Stimulated activated CD8-positive, alpha-beta memory T cell treated with anti-CD3 and anti-CD28 coated beads, Interleukin-12 subunit alpha, Interleukin-12 subunit beta, amount 100 ng/mL, for 1 hour (primary cell): ENCODE measurements around the gene PRLH.
"Not testable (repeated sequence)": the region's sequence is repeated elsewhere in the genome, so short reads cannot be mapped to it uniquely, and the experiment has no call there.

Experiments used
- DNase-seq: peaks from one replicate; pipeline ENCODE4 v3.0.0-alpha.2; 2020; ENCODE audit warnings: low read depth

PRLH gene

DNA sequence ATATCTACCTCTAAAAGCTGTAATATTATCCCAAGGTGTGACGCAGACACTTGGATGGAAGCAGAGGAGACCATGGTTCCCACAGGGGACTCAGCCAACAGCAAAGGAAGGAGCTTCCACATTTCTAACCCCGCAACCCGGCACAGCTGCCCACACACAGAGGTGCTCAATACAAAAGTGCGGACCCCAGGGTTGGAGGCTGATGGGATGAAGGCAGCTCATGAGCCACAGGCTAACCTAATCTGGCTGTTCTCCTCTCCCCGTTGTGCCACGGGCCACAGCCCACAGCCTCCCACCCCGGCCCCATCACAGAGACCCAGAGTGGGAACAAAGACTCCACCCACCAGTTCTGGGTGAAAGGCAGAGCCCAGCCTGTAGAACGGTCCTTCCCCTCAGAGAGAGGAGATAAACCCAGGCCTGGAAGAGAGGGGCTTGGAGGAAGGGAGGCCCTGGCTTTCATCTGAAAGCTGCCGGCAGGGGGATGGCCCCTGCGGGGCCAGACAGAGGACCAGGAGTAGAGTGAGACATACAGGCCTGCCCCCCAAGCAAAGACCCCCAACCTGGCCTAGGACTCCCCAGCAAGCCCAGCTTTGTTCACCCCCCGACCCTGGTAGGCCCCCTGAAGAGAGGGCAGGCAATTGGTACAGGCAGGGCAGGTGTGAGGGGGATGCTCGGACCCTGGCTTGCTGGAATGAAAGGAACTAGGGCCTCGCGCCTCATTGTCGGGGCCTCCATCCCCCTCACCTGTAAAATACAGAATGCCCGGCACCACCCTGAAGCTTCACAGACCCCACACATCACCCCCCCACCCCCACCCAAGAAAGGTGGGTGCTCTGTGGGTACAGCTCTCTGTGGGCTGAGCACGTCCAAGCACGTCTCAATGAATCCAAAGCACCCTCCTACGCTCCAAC, 17.3 kb downstream of the PRLH start:
- DNase-seq: no peak

DNA sequence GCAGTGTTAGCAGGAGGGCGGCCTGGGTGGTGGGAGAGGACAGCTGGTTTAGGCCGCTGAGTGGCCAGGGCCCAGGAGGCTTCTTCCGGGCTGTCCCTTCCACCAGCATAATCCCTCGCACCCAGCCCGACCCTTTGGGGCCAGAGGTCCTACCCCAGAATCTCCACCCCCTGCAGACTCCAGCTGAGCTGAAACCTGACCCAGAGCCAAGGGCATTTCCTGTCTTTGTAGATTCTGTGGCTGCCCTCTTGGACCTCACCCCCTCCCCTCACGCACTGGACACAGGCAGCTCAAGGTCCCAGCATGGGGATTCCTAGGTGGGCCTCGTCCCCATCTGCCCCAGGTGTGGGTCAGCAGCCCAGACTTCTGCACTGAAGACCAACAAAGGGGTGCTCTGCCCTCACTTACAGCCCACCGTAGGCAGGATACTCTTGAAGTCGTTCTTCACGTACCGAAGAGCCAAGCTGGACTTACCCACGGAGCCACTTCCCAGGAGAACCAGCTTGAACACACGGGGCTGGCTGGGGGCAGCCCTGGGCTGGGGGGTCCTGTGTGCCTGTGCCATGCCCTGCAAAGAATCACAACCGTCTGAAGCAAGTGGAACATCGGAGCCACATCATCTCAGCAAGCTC, 19.3 kb downstream of the PRLH start:
- DNase-seq: no peak

DNA sequence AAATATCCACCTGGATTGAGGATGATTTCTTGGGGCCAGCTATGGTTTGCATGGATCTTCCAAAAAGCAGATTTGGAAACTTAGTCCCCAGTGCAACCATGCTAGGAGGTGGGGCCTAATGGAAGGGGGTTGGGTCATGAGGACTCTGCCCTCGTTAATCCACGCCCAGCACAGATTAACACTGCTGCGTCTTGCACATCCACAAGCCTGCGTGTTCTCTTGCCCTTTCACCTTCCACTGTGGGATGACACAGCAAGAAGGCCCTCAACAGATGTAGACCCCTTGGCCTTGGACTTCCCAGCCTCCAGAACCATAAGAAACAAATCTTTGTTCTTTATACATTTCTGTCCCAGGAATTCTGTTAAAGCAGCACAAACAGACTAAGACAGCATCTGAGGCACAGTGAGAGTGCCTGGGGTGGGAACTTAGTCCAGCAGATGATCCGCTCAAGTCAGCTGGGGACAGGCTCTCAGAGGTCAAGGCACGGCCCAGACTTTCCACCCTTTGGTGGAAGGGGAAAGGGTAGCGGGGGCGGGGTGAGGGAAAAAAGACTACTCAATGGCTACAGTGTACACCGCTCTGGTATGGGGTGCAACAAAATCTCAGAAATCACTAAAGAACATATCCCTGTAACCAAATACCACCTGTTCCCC, 21.8 kb downstream of the PRLH start:
- no peak for DNase-seq

DNA sequence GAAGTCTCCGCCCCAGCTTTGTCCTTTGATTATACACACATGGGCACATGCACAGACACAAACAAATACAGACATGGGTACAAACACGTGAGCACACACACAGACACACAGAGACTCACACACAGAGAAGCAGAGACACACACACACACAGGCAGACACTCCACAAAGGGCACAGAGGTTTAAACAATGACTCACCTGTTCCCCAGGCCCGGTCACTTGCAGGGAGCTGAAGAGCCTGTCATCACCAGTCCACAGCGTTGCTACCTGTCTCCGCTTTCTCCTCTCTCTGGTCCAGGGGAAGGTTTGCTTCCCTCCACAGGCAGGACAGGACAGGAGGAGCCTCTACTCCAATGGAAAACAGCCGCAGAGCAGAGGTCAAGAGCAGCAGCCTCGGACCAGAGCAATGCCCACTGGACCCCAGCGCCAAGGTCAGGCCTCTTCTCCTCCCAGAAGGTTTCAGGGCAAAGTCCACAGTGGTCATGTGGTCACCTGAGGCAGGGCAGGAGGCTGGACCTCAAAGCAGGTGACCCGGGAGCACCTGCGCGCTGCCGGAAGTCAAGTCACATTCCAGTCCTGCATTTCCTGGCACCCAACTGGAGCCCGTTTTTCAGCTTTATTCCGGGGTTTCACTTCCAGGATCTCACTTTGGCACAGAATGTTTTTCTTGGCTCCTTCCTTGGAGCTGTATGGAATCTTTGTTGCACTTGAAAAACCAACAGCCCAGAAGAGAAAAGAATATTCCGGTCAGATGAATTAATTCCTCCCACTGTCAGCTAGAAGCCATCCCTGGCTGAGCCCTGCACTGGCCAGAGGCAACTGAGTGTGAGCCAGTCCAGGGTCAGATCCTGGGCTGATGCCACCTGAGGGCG, 24.1 kb downstream of the PRLH start, which contains the start of gene RAB17:
RAB17 (minus strand) TSS at position 463 of the 869 bp plus-strand sequence. CDS start 4,580 bp downstream, outside the sequence.
- no peak for DNase-seq

DNA sequence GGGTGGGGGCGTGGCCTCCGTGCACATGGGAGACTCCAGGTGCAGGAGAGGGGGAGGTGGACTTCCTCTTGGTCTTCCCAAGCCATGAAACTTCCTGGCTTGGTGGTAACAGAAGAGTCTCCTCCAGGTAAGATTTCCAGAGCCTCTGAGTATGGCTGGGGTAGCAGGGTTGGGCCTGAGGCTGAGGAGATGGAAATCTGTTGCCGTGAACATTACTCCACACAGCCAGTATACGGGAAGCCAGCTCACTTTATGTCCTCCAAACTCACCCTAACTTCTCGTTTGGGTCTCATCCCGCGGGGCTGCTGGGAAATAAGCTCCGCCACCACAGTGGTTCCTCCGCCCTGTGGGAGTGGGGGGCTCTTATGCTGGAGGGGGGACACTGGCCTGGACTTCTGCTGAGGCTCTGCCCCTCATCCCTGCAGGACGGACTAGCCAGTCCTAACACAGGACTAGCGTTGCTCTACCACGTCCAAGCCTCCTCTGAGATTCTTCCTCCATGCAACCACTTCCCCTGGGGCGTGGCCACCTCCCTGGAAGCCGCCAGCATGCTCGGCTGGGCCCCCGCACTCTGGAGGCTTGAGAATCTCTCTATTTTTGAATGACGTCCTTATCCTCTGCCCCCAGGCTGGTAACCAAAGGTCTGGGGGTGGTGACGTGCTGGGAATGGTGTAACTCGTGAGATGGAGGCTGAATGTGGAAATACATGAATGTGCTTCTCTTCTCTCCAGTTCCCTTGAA, 24.9 kb downstream of the PRLH start:
- DNase-seq: no peak

DNA sequence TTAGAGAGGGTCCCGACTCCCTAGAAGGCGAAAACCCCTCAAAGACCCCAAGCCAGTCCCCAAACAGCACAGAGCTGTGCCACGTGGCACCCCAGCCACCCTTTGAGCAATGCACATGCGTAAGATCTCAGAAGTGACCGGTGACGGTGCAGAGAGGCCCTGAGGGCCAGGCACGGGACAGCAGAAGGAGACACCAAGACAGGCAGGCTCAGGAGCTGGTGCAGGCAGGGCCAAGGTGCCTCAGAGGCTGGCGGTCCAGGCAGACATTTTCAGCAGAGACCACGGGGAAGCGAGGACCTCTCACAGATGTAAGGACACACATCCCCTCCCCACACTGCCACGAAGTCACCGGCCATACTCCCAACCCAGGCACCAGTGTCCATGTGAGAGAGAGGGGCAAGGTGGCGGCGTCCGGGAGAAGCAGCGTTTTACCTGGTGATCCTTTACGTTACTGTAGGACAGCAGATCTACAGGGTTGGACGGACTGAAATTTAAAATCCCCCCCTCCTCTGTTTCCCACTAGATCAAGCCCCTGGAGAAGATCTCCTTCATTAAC, 26.1 kb downstream of the PRLH start:
- DNase-seq: no peak

DNA sequence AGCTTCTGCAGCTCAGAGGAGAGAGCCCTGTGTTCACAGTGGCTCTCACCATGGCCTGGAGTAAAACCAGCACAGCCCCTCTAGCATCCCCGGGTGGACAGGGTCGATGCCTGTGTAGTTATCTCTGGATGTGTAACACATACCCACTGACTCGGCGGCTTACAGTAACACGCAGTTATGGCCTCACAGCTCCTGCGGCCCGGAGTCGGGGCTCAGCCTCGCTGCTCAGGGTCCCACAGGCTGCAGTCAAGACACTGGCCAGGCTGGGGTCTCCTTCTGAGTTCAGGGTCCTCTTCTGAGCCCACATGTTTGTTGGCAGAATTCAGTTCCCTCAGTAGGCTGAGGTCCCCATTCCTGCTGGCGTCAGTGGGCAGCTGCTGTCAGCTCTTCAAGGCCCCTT, 26.7 kb downstream of the PRLH start:
- no peak for DNase-seq

DNA sequence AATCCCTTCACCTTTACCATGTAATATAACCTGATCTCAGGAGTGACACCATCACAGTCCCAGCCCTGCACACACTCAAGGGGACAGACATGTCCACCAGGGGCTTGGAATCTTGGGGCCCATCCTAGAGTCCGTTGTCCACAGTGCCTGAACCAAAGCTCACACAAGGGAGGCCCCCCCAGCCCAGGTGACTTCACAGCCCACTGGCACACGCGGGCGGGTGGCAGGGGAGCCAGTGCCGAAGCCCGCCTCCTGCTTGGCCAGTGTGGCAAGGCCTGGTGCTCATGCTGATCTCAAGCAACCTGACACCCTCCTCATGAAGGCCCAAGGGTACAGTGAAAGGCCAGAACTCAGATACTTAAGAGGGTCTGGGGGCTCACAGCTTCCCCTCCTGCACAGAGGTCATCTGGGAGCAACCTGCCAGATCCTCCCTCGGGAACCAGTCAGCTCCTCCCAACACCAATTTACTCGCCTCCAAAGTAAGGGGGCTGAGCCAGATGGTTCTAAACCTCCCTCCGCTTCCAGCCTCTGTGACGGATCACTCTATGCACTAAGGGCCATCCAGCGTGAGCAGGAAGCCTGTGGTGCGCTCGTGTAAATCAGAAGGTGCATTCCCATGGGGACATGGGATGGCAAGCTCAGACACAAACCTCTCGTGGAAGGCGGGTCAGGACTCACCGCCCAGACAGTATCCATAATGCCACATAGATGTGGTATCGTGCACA, 27.4 kb downstream of the PRLH start:
- no peak for DNase-seq

DNA sequence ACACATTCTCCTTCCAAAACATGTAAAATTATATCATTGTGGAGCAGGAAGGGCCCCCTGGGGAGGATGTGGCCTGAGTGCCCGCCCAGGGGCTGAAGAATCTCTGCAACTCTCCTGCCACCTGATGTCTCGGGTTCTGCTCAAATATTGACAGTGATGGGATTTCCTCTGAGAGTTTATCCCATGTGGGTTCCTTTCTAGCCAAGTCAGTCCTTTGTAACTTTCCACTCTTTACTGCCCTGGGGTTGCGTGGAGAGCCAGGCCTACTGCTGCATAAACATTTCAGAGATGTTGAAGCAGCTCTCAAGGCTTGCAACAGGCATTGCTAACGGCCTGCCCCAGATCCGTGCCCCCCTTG, 28.1 kb downstream of the PRLH start:
- DNase-seq: no peak

DNA sequence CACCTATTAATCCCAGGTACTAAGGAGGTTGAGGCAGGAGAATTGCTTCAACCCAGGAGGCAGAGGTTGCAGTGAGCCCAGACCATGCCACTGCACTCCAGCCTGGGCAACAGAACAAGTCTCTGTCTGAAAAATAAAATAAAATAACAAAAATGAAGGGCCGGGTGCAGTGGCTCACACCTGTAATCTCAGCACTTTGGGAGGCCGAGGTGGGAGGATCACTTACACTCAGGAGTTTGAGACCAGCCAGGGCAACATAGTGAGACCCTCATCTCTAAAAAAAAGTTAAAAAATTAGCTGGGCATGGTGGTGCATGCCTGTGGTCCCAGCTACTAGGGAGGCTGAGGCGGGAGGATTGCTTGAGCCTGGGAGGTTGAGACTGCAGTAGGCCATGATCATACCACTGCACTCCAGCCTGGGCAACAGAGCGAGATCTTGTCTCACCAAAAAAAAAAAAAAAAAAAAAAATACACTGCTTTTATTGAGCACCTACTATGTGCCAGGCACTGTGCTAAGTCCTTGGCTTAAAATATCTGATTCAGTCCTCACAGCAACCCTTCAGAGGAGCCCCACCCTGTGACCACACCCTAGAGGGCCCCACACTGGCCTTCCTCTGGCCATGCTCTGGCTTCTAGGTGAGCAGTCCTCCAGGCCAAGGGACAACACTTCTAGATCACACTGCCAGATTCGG, 29.6 kb downstream of the PRLH start:
- not testable (repeated sequence) for DNase-seq

DNA sequence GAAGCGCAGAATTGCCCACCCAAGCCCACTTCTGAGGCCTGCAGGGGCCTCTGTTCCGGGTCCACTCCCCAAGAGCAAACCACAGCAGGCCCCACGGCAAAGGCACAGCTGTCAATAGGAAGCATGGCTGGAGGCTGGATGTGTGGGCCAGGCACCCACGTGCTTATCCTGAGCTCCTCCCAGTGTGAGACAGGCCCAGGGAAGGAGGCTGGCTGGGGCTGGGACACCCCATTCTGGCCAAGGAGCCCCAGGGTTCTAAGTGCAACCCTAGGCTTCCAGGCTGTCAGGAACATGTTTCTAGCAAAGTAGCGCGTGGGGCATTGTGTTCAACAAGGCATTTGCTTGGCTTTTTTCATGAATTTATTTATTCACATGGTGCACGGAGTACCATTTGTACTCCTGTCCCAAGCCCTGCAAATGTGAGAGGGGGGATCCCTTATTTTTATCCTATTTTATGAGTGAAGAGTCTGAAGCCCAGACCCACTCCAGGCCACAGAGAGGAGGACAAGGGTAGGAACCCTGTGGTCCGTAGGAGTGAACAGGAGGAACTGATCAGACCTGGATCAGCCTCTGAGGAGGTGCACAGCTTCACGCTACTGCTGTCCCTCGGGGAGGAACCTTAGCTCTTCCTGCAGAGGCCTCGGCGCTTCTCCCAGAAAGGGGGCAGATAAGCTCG, 30.3 kb downstream of the PRLH start:
- no peak for DNase-seq

DNA sequence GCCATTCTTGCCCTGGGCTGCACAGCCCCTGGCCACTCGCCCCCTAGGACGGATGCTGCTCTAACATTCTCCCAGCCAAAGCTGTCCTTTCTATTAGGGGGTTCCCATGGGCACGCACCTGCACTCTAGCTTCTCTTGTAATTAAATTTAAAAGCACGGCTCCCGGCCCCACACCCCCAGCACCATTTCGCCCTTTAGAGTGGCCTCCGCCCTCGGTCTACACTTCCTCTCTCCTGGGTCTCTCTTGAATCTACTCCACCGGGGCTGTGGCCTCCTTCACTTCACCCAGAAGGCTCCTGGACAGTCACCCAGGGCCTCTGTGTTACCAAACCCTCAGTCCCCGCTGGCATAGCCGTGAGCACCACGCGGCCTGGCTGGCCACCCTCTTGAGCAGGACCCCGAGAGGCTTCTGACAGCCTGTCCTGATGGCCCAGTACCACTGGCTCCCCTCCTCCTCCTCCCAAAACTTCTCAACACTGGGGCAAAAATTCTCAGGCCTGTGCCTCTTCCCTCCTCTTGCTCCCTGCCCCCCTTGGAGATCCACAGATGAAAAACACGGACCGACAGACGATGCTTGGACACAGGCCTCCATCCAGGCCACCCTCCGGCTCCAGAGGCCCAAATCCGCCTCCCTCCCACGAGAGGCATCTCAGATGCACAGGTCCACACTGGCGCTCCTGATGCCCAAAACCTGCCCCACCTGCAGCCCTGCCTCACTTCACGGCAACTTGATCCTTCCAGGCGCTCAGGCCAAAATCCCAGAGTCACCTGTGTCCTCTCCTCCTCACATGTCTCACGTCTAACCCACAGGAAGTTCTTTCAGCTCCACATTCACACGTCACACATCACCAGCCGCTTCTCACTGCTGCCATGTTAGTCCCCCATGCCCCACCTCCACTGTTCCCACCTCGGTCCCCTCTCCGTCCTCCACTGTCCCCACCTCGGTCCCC, 31.1 kb downstream of the PRLH start:
- no peak for DNase-seq

DNA sequence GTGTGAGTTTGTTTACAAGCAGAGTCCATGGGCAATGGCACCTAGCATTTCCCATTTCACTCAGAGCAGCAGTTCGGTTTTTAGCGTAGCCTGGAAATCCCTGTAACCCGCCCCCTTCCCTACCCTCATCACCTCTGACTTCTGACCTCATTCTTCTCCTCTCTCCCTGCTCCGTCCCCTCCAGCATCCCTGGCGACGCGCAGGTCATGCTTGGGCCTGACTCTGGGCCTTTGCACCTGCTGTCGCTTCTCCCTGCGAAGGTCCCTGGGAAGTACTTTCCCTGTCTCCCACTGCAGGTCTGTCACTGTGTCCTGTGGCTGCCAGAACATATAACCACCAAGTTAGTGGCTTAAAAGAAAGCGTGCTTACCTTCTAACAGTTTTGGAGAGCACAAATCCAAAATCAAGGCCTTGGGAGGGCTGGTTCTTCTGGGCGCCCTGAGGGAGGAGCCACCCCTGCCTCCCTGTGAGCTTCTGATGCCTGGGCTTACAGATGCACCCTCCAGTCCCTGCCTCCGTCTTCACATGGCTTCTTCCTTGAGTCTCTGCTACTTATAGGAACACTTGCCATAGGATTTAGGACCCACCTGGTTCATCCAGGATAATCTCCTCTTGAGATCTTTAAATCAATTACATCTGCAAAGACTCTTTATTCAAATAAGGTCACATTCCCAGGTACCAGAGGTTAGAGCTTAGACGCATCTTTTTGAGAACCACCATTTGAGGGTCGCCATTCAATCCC, 32.3 kb downstream of the PRLH start:
- no peak for DNase-seq

DNA sequence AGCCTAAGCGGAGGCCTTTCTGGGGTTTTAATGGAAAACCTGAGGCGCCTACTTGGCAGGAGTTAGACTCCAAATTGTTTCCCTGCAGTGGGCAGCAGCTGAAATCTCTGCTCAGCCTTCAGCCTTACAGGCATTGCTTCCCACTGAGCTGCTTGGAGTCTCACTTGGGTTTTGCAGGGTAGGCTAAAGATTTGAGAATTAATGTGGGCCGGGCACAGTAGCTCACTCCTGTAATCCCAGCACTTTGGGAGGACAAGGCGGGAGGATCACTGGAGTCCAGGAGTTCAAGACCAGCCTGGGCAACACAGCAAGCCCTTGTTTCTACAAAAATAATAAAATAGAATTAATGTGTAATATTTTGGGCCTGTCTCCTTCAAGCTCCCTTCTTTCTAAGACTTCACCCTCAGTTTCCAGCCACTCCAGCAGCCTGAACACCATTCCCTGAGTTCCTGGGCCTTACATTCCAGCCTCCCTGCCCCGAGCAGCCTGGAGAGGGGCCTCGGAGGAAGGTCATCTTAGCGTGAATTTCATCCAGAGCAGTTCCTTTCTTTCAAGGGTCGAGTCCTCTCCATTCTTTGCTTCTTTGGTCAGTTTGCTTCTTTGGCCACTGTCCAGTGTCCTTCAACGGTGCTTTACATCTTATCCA, 33.2 kb downstream of the PRLH start:
- no peak for DNase-seq

DNA sequence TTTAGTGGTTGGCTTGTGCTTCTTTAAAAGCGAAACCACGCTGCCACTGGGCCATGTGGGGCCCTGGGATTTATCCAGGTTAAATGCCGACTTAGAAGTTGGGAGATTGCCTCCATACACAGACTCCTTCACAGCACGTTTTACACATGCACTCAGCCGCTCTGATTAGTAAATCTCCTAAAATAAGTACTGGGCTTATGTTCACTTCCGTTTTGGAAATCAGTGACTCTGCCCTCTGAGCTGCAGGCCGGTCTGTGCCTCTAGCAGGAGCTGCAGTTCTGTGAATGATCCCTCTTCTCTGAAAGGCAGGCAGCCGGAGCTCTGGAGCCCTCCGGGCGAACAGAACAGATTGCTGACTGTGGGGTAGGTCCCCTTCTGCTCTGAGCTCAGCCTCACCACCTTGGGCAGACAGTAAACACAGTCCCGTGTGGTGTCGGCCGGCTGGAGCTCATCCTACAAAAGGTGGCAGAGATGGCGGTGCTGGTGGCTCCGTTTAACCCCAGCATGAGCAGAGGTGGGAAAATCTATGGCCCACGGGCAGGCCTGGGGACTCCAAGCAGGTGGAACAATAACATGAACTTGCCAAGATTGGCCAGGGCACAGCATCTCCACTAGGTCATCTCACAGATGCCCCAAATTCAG, 34.0 kb downstream of the PRLH start:
- no peak for DNase-seq

DNA sequence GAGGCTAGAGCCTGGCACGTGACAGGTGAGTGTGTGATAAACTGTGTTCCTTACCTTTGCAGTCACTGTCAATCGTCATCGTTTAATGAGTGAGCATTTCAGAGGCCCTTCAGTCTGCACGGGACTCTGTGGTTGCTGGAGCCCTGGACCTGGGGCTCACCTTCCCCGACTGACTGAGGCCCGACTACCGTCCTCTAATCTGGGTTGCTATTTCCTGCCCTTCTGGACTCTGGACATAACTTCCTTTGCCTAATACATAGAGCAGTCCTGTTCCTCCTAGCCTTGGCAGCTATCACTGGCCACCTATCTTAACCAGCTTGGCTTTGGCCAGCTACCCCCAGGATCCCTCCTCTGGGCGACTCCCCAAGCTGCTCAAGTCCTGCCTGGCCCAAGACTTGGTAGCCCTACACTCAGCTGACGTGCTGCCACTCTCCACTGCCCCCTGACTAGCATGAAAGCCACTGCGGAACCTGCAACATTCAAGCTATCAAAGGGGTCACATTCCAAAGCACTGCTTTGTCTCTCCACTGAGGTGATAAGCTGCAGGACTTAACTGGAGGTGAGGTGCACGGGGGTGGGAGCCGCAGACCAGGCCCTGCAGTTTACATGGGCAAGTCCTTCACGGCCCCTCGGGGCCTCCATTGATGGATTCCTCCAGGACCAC, 35.2 kb downstream of the PRLH start:
- no peak for DNase-seq
